HEK293T (cell line): Measurements from ENCODE around the gene PAPOLA.

Experiments used
- CTCF ChIA-PET: fragments of 350-600 bp; formaldehyde crosslinking; extraction: SDS; loops from one replicate; lab custom pipeline; 2021; ENCODE audit warnings: antibody characterized with exemption, inconsistent platforms; lab: Yijun Ruan, JAX
- POLR2A ChIA-PET: fragments of 350-600 bp; formaldehyde crosslinking; extraction: SDS; loops from one replicate; lab custom pipeline; 2020; ENCODE audit warnings: antibody characterized with exemption, inconsistent platforms; lab: Yijun Ruan, JAX
- DNase-seq: peaks from one replicate; pipeline ENCODE4 v3.0.0; 2012; ENCODE audit warnings: mixed read lengths; ENCODE audit errors: extremely low spot score
- ARNT ChIP-seq: fragments of 450-650 bp; IDR thresholded peaks from 2 replicates; pipeline ENCODE4 v1.6.1; 2017; ENCODE audit warnings: mild to moderate bottlenecking
- BHLHE40 ChIP-seq: fragments of 450-650 bp; IDR thresholded peaks from 2 replicates; pipeline ENCODE4 v1.6.1; 2016; ENCODE audit warnings: mild to moderate bottlenecking, moderate library complexity, borderline replicate concordance
- CTBP1 ChIP-seq: fragments of 450-650 bp; IDR thresholded peaks from 2 replicates; pipeline ENCODE4 v1.6.1; 2016; ENCODE audit warnings: borderline replicate concordance
- ELF4 ChIP-seq: fragments of 450-650 bp; IDR thresholded peaks from 2 replicates; pipeline ENCODE4 v1.6.1; 2017; ENCODE audit warnings: antibody characterized with exemption
- FOXA1 ChIP-seq: fragments of 450-650 bp; IDR thresholded peaks from 2 replicates; pipeline ENCODE4 v1.6.1; 2016; ENCODE audit warnings: mild to moderate bottlenecking
- FOXK2 ChIP-seq: fragments of 450-650 bp; IDR thresholded peaks from 2 replicates; pipeline ENCODE4 v1.6.1; 2016; ENCODE audit warnings: mild to moderate bottlenecking
- FOXM1 ChIP-seq: fragments of 450-650 bp; IDR thresholded peaks from 2 replicates; pipeline ENCODE4 v1.6.1; 2017; ENCODE audit warnings: mild to moderate bottlenecking, borderline replicate concordance
- HDGF ChIP-seq: fragments of 450-650 bp; IDR thresholded peaks from 2 replicates; pipeline ENCODE4 v1.6.1; 2017; ENCODE audit warnings: antibody characterized with exemption, borderline replicate concordance
- L3MBTL2 ChIP-seq: fragments of 450-650 bp; conservative IDR thresholded peaks from 2 replicates; pipeline ENCODE4 v1.6.1; 2016; ENCODE audit warnings: mild to moderate bottlenecking
- LEF1 ChIP-seq: fragments of 450-650 bp; IDR thresholded peaks from 2 replicates; pipeline ENCODE4 v1.6.1; 2017; ENCODE audit warnings: mild to moderate bottlenecking, borderline replicate concordance
- NFRKB ChIP-seq: fragments of 450-650 bp; IDR thresholded peaks from 2 replicates; pipeline ENCODE4 v1.6.1; 2016; ENCODE audit warnings: mild to moderate bottlenecking, moderate library complexity
- SP1 ChIP-seq: fragments of 450-650 bp; IDR thresholded peaks from 2 replicates; pipeline ENCODE4 v1.6.1; 2017
- SUZ12 ChIP-seq: fragments of 450-650 bp; IDR thresholded peaks from 2 replicates; pipeline ENCODE4 v1.6.1; 2016; ENCODE audit warnings: mild to moderate bottlenecking
- TARDBP ChIP-seq: fragments of 450-650 bp; IDR thresholded peaks from 2 replicates; pipeline ENCODE4 v1.6.1; 2016
- ZNF384 ChIP-seq: fragments of 450-650 bp; IDR thresholded peaks from 2 replicates; pipeline ENCODE4 v1.6.1; 2016
- TF ChIP-seq, protein P1 (sequence below): fragments of 450-650 bp; IDR thresholded peaks from 2 replicates; pipeline ENCODE4 v1.6.1; 2016

Gene PAPOLA

GRCh38 chr14:96586056-96586455 lies 83.9 kb downstream of the PAPOLA start:
- CTCF ChIA-PET = no interaction called here
- DNase-seq = no peak
- POLR2A ChIA-PET = no interaction called here

GRCh38 chr14:96586921-96587822 lies 85.0 kb downstream of the PAPOLA start:
- no peak for DNase-seq
- CTCF ChIA-PET = interaction anchor here (0.6 kb wide), 1 partner anchor 486 kb away, joined by 3 read pairs; no protein-coding TSS in a partner anchor
- POLR2A ChIA-PET = no interaction called here
- TF ChIP-seq ZNF384 (no peak), HDGF (no peak), L3MBTL2 (no peak), ELF4 (no peak), FOXK2 (no peak), SP1 (no peak), BHLHE40 (no peak)
- TF ChIP-seq, protein P1, sequence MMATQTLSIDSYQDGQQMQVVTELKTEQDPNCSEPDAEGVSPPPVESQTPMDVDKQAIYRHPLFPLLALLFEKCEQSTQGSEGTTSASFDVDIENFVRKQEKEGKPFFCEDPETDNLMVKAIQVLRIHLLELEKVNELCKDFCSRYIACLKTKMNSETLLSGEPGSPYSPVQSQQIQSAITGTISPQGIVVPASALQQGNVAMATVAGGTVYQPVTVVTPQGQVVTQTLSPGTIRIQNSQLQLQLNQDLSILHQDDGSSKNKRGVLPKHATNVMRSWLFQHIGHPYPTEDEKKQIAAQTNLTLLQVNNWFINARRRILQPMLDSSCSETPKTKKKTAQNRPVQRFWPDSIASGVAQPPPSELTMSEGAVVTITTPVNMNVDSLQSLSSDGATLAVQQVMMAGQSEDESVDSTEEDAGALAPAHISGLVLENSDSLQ = no peak

More at GRCh38 chr14:96586056-96586455, 83.9 kb downstream of the PAPOLA start:
- TF ChIP-seq SUZ12 (no peak), FOXA1 (no peak), ZNF384 (no peak), BHLHE40 (no peak), ARNT (no peak), ELF4 (no peak), HDGF (no peak), L3MBTL2 (no peak), FOXK2 (no peak), CTBP1 (no peak), LEF1 (no peak), NFRKB (no peak), TARDBP (no peak), FOXM1 (no peak), SP1 (no peak)
- TF ChIP-seq, protein P1 = no peak

DNA sequence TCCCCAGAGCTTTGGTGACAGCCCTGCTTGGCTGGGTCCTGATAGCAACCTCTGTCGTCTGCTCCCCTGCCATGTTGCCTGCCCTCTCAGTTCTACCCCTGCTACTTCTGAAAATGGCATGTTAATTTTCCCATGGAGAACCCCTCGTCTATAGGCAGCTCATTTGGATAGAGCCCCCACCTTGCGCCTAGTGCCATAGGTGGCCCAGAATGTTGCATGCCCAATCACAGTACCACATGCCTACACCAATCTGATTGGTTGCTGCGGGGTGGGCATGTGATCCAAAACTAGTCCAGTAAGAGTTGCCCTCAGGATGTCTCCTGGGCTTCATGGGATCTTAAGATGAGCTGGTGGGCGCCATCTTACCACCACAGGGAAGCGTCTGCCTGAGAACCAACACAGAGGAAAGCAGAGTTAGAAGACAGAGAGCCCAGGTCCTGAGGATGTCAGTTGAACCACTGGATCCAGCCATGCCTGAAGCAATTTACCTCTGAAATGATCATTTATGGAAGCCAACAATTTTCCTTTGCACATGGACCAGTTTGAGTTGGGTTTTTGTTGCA lies 85.7 kb downstream of the PAPOLA start:
- POLR2A ChIA-PET = no interaction called here
- CTCF ChIA-PET = no interaction called here

DNA sequence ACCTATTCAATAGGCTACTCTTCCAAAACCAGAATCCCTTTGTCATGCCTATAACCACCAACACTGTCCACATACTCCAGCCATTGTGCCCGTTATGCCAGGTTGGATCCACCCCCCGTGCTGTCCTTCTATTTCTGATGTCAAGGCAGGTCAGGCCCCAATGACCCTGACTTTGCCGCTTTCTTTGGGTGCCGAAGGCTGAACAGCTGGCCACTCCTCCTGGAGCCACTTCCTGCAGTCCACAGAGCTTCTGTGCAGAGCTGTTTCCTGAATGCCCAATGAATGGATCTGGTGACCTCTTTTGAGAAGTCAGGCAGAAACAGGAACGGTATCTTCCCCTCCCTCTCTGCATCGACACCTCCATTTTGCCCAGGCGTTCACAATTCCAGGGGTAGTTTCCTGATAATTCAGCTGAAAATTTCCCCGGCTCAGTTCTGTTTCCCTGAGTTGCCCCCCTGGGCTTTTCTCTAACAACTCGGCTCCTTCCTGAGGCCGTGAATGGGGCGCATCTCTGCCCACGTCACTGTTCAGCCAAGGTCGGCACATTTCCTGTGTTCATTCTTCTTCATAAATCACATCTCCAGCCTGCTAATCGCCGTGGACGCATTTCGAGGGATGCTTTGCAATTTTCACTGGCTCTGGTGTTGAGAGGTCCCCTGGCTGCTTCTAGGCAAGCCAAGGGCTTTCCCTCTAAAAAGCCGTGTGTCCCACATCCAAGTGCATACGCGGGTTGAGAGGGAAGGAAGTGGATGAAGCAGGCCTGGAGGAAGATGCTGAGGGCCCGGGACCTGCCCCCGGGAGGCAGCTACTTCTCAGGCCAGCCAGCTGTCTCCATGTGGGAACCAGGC lies 86.5 kb downstream of the PAPOLA start:
- ChIA-PET POLR2A (no interaction called here), CTCF (interaction anchor here (1.1 to 1.4 kb wide), 2 partner anchors 21 to 151 kb away, joined by 3 to 4 read pairs; no protein-coding TSS in a partner anchor)
- TF ChIP-seq FOXK2 (no peak), TARDBP (no peak), SUZ12 (no peak), CTBP1 (no peak), NFRKB (no peak), LEF1 (no peak), HDGF (no peak), ARNT (no peak), BHLHE40 (no peak), ZNF384 (no peak), L3MBTL2 (no peak), ELF4 (no peak), SP1 (no peak)
- TF ChIP-seq, protein P1 = no peak
- no peak for DNase-seq

More for the DNA sequence above, 85.7 kb downstream of the PAPOLA start:
- TF ChIP-seq SP1 (no peak), ZNF384 (no peak), ELF4 (no peak), LEF1 (no peak), HDGF (no peak), FOXA1 (no peak), L3MBTL2 (no peak), CTBP1 (no peak), NFRKB (no peak), SUZ12 (no peak), BHLHE40 (no peak)
- TF ChIP-seq, protein P1 = no peak
- no peak for DNase-seq
